Vagina (tissue), 2 donors: ENCODE data around the gene IL22RA1. TPM values are rescaled to one million over a fixed set of nuclear protein-coding genes. Genes with fewer than 3 reads are reported as not detected.
A peak's percentile ranks its signal among the peaks of the same experiment; 100 is the strongest.

Experiments
- DNase-seq, 2 donors: peaks; one replicate each; pipeline ENCODE4 v3.0.0-alpha.2; 2017; ENCODE audit errors: extremely low spot score in 2 of 2
- H3K27ac ChIP-seq: fragments of 200-600 bp; sonication (generic); one replicate; pipeline ENCODE4 v1.5.1; 2019
- H3K27me3 ChIP-seq: fragments of 200-600 bp; sonication (generic); one replicate; pipeline ENCODE4 v1.5.1; 2019
- H3K36me3 ChIP-seq, 2 donors: fragments of 200-600 bp; sonication (generic); one replicate each; pipeline ENCODE4 v1.5.1; 2017 to 2019
- H3K4me1 ChIP-seq: fragments of 200-600 bp; sonication (generic); one replicate; pipeline ENCODE4 v1.5.1; 2019
- H3K4me3 ChIP-seq, 2 donors: fragments of 200-600 bp; sonication (generic); 1 replicate in 1 of 2; 2 replicates in 1 of 2; pipeline ENCODE4 v1.5.1; 2016 to 2019
- H3K9me3 ChIP-seq: fragments of 200-600 bp; sonication (generic); one replicate; pipeline ENCODE4 v1.5.1; 2019
- CTCF ChIP-seq, 3 experiments: fragments of 450-650 bp in 2 of 3; fragments of 200-600 bp in 1 of 3; sonication (generic) in 1 of 3; IDR thresholded peaks; one replicate each; pipeline ENCODE4 v1.5.1; 2017 to 2019; ENCODE audit warnings: antibody characterized with exemption in 3 of 3, mild to moderate bottlenecking in 2 of 3, moderate library complexity in 2 of 3
- POLR2A ChIP-seq, 2 donors: fragments of 450-650 bp; IDR thresholded peaks; one replicate each; pipeline ENCODE4 v1.6.1; 2017; ENCODE audit warnings: antibody characterized with exemption in 2 of 2, mild to moderate bottlenecking in 2 of 2, moderate library complexity in 2 of 2
- POLR2AphosphoS5 ChIP-seq, 2 donors: sonication (generic); formaldehyde crosslinking; IDR thresholded peaks; one replicate each; pipeline ENCODE4 v1.9.0; 2017; ENCODE audit warnings: antibody characterized with exemption in 2 of 2, mild to moderate bottlenecking in 2 of 2, low read depth in 1 of 2; ENCODE audit not compliant: insufficient read depth in 1 of 2
- intact Hi-C: fragments of 100-400 bp; cut with DNase I; formaldehyde crosslinking; loops from one replicate; pipeline ENCODE4 v1.15.1; 2023
- total RNA-seq: library from RNA; depleted of rRNA; stranded (reverse); fragments of >200 nt; gene quantifications from one replicate; pipeline ENCODE4 v1.2.3, GENCODE V29; 2016

IL22RA1 gene
- total RNA-seq, 1 donor from 2014 or later = 4.2 TPM

- intact Hi-C loops = no loop called here
- Histone ChIP-seq H3K27me3 (no peaks in the 10 kb centered on the region), H3K9me3 (no peaks in the 10 kb centered on the region), H3K36me3 (no peaks in the 10 kb centered on the region), H3K4me1 (peaks cover 8% of the 10 kb centered on the region), H3K27ac (no peak overlapping the region), H3K4me3 (no peak overlapping the region)
- DNase-seq = no peak
- no peak for TF ChIP-seq POLR2AphosphoS5 (IDR thresholded peaks at IDR 0.05; ENCODE audit: insufficient read depth in 1 of 2, low read depth in 1 of 2)
- TF ChIP-seq CTCF (IDR thresholded peaks at IDR 0.05) = no peak
- TF ChIP-seq POLR2A (IDR thresholded peaks at IDR 0.05) = no peak
Observed at GRCh38 chr1:24074196-24074595, 68.7 kb downstream of the IL22RA1 start.

GRCh38 chr1:24071941-24072340 lies 71.0 kb downstream of the IL22RA1 start:
- H3K36me3 ChIP-seq = no peaks in the 10 kb centered on the region
- peaks cover 8% of the 10 kb centered on the region for H3K4me1 ChIP-seq
- H3K27ac ChIP-seq = no peak overlapping the region
- no peaks in the 10 kb centered on the region for H3K27me3 ChIP-seq
- no peaks in the 10 kb centered on the region for H3K9me3 ChIP-seq
- intact Hi-C loops = no loop called here
- DNase-seq = no peak
- H3K4me3 ChIP-seq = no peak overlapping the region
- TF ChIP-seq POLR2A (IDR thresholded peaks at IDR 0.05) (no peak), CTCF (IDR thresholded peaks at IDR 0.05) (no peak), POLR2AphosphoS5 (IDR thresholded peaks at IDR 0.05; ENCODE audit: insufficient read depth in 1 of 2, low read depth in 1 of 2) (no peak)

GRCh38 chr1:24070821-24071393 lies 72.0 kb downstream of the IL22RA1 start:
- intact Hi-C loops = no loop called here
- H3K4me1 ChIP-seq = peaks cover 8% of the 10 kb centered on the region

GRCh38 chr1:24069817-24070216 lies 73.1 kb downstream of the IL22RA1 start:
- no peak for TF ChIP-seq CTCF (IDR thresholded peaks at IDR 0.05)
- no peak for TF ChIP-seq POLR2A (IDR thresholded peaks at IDR 0.05)
- no peak for TF ChIP-seq POLR2AphosphoS5 (IDR thresholded peaks at IDR 0.05; ENCODE audit: insufficient read depth in 1 of 2, low read depth in 1 of 2)
- H3K36me3 ChIP-seq = no peaks in the 10 kb centered on the region
- intact Hi-C loops = no loop called here
- H3K4me1 ChIP-seq = peaks cover 8% of the 10 kb centered on the region
- H3K27me3 ChIP-seq = no peaks in the 10 kb centered on the region
- no peaks in the 10 kb centered on the region for H3K9me3 ChIP-seq
- no peak for DNase-seq
- no peak overlapping the region for H3K27ac ChIP-seq
- no peak overlapping the region for H3K4me3 ChIP-seq

More at GRCh38 chr1:24070821-24071393, 72.0 kb downstream of the IL22RA1 start:
- DNase-seq = no peak
- Histone ChIP-seq H3K4me3 (no peak overlapping the region), H3K9me3 (no peaks in the 10 kb centered on the region), H3K27ac (no peak overlapping the region), H3K36me3 (no peaks in the 10 kb centered on the region), H3K27me3 (no peaks in the 10 kb centered on the region)
- TF ChIP-seq POLR2A (IDR thresholded peaks at IDR 0.05) (no peak), CTCF (IDR thresholded peaks at IDR 0.05) (peak; percentile 55 to 83 (median 60))

Other genes starting within 250 kb of the IL22RA1 start
- not detected for gene CNR2, start 229.8 kb downstream of the IL22RA1 start, total RNA-seq
- 92.8 TPM for gene PNRC2, start 183.3 kb downstream of the IL22RA1 start, total RNA-seq
- 72.4 TPM for gene SRSF10, start 162.8 kb downstream of the IL22RA1 start, total RNA-seq
- 0.25 TPM for gene MYOM3, start 31.0 kb downstream of the IL22RA1 start, total RNA-seq
- gene IFNLR1, start 44.1 kb upstream of the IL22RA1 start, total RNA-seq = 1.7 TPM
- gene GRHL3, start 176.2 kb upstream of the IL22RA1 start, total RNA-seq = 58.7 TPM